Heart right ventricle (tissue), 16 donors: ENCODE measurements around the gene CCDC8. TPM values are rescaled to one million over a fixed set of nuclear protein-coding genes. Genes with fewer than 3 reads are reported as not detected.
A peak's percentile ranks its signal among the peaks of the same experiment; 100 is the strongest.

Experiments used
- ATAC-seq, 8 donors: fragments of 200-7000 bp; cut with Tn5 transposase; one replicate each; pipeline ENCODE4 v1.9.1; 2020; ENCODE audit warnings: mild to moderate bottlenecking in 8 of 8, moderate library complexity in 8 of 8, moderate number of reproducible peaks in 1 of 8
- DNase-seq, 2 donors: peaks; one replicate each; pipeline ENCODE4 v3.0.0-alpha.2; 2020
- H3K27ac ChIP-seq, 10 donors: fragments of 200-600 bp; sonication (generic) in 2 of 10; one replicate each; pipeline versions ENCODE4 v1.5.0 to v1.8.0; 2020 to 2022; ENCODE audit warnings: mild to moderate bottlenecking in 3 of 10
- H3K27me3 ChIP-seq, 7 donors: fragments of 200-600 bp; one replicate each; pipeline ENCODE4 v1.8.0; 2021 to 2022; ENCODE audit warnings: mild to moderate bottlenecking in 2 of 7
- H3K36me3 ChIP-seq, 9 donors: fragments of 200-600 bp; sonication (generic) in 1 of 9; one replicate each; pipeline versions ENCODE4 v1.5.0 to v1.8.0; 2020 to 2022; ENCODE audit warnings: mild to moderate bottlenecking in 2 of 9
- H3K4me1 ChIP-seq, 9 donors: fragments of 200-600 bp; sonication (generic) in 1 of 9; one replicate each; pipeline versions ENCODE4 v1.5.0 to v1.8.0; 2020 to 2022; ENCODE audit warnings: mild to moderate bottlenecking in 4 of 9
- H3K4me3 ChIP-seq, 10 donors: fragments of 200-600 bp; sonication (generic) in 2 of 10; one replicate each; pipeline versions ENCODE4 v1.5.0 to v1.8.0; 2020 to 2022; ENCODE audit warnings: mild to moderate bottlenecking in 7 of 10, moderate library complexity in 2 of 10
- H3K9me3 ChIP-seq, 11 donors: fragments of 200-600 bp in 10 of 11; sonication (generic) in 2 of 11; one replicate each; pipeline versions ENCODE4 v1.5.0 to v1.8.0; 2013 to 2022; ENCODE audit warnings: mild to moderate bottlenecking in 2 of 11, control low read depth in 1 of 11, moderate library complexity in 1 of 11
- CTCF ChIP-seq, 9 donors: fragments of 200-600 bp; sonication (generic) in 2 of 9; IDR thresholded peaks; one replicate each; pipeline versions ENCODE4 v1.5.0 to v1.8.0; 2021 to 2022; ENCODE audit warnings: antibody characterized with exemption in 9 of 9, mild to moderate bottlenecking in 5 of 9, moderate library complexity in 1 of 9
- WGBS, 2 donors: extraction: QIAGEN DNeasy Blood & Tissue Kit; methylation state at CpG; one replicate each; pipeline ENCODE4 v1.1.7; 2013; ENCODE audit warnings: inconsistent platforms in 1 of 2; 5-methylcytosine and 5-hydroxymethylcytosine counted together
- intact Hi-C, 10 donors: fragments of 100-400 bp; cut with DNase I; formaldehyde crosslinking; loops; one replicate each; pipeline versions ENCODE4 v1.11.1 to v1.14.2; 2022
- polyA plus RNA-seq, 2 donors: library from polyadenylated mRNA; stranded (reverse); fragments of 200-250 nt; gene quantifications; one replicate each; pipeline ENCODE4 v1.2.3, GENCODE V29; 2013
- total RNA-seq, 10 donors: library from RNA; stranded (reverse); fragmentation: NEBNext Ultra II Directional in 3 of 10; extraction: Animal tissue kit (Norgen Biotek cat#: 25700) in 3 of 10; gene quantifications; one replicate each; pipeline versions ENCODE4 v1.2.1 to v1.2.4, GENCODE V29; 2021 to 2023
- donor health status: Arrhythmogenic right ventricular cardiomyopathy.
- donor health status: ischemic (EF 13 %, LVEDD 7.1; RV severe dilation, severe dysfunction).
- donor health status: healthy with polysubstance abuse.
- donor health status: DM: no; HTN: yes; CAD: no.
- donor health status: DM: no; HTN: no; CAD: no.
- donor health status: ischemic (EF 25% LVEDD 6.9; RV normal size, moderate dysfunction).
- donor health status: ischemic (EF 25% LVEDD 5.7; RV mildly dilated, moderate dysfunction).
- donor health status: healthy.
- donor health status: DM: yes; HTN: yes; CAD: no.
- donor health status: Ischemic cardiomyopathy.
- donor health status: ischemic (EF 35%, LVEDD 5.7; RV mildly dilated, moderate dysfunction).
- donor health status: nonischemic (EF 11% LVEDD 7.7; RV severe dilation, severe dysfunction).
- donor health status: DM: yes; HTN: yes; CAD: no.
- donor health status: PGD.
- donor health status: ischemic (EF 29% LVEDD 5.4; RV normal size, mild dysfunction).
- donor health status: nonischemic (EF 23%, LVEDD 6.1; RV moderate dilation, normal function).

Gene CCDC8
- total and polyA plus RNA-seq, 12 donors, result 14.4 to 37.3 (median 28.1) TPM

- 87 to 92% methylated on average over 5 of the region's 5 CpGs for WGBS, 2 donors
- Histone ChIP-seq H3K4me3 (no peak overlapping the region), H3K36me3 (peaks cover 0 to 73% (median 2%) of the 10 kb centered on the region in 9 donors), H3K27me3 (no peaks in the 10 kb centered on the region), H3K9me3 (no peaks in the 10 kb centered on the region), H3K27ac (peak overlapping the region in 2 of 10 donors; percentile 7 to 21), H3K4me1 (peaks cover 2 to 41% (median 26%) of the 10 kb centered on the region in 9 donors)
- DNase-seq (no peak), ATAC-seq (no peak)
- intact Hi-C loops, result no loop called here
- TF ChIP-seq CTCF (IDR thresholded peaks at IDR 0.05), result no peak
Observed at GRCh38 chr19:46367426-46367825, 45.9 kb downstream of the CCDC8 start.

GRCh38 chr19:46366620-46367292 is 46.6 kb downstream of the CCDC8 start:
- Histone ChIP-seq H3K27ac (peak overlapping the region in 3 of 10 donors; percentile 11 to 48 (median 15)), H3K4me3 (no peak overlapping the region), H3K36me3 (peaks cover 0 to 71% (median 2%) of the 10 kb centered on the region in 9 donors), H3K27me3 (no peaks in the 10 kb centered on the region), H3K4me1 (peaks cover 2 to 35% (median 23%) of the 10 kb centered on the region in 9 donors), H3K9me3 (no peaks in the 10 kb centered on the region)
- intact Hi-C loops, result no loop called here
- no peak for DNase-seq
- ATAC-seq, result peak in 6 of 8 donors; percentile 18 to 79 (median 71)
- 63 to 64% methylated on average over 9 of the region's 9 CpGs for WGBS, 2 donors
- TF ChIP-seq CTCF (IDR thresholded peaks at IDR 0.05), result no peak

- Histone ChIP-seq H3K4me1 (peaks cover 2 to 23% (median 11%) of the 10 kb centered on the region in 9 donors), H3K9me3 (no peaks in the 10 kb centered on the region), H3K36me3 (peaks cover 0 to 70% (median 2%) of the 10 kb centered on the region in 9 donors), H3K27me3 (no peaks in the 10 kb centered on the region), H3K4me3 (no peak overlapping the region), H3K27ac (no peak overlapping the region)
- no peak for TF ChIP-seq CTCF (IDR thresholded peaks at IDR 0.05)
- intact Hi-C loops, result no loop called here
- DNase-seq (no peak), ATAC-seq (no peak)
- WGBS, 2 donors, result 87 to 88% methylated on average over 4 of the region's 4 CpGs
Observed at GRCh38 chr19:46365561-46365960, 47.8 kb downstream of the CCDC8 start.

- Histone ChIP-seq H3K9me3 (no peaks in the 10 kb centered on the region), H3K27ac (no peak overlapping the region), H3K4me1 (peaks cover 2 to 22% (median 10%) of the 10 kb centered on the region in 9 donors), H3K36me3 (peaks cover 0 to 77% (median 2%) of the 10 kb centered on the region in 9 donors), H3K27me3 (no peaks in the 10 kb centered on the region), H3K4me3 (no peak overlapping the region)
- DNase-seq, result no peak
- intact Hi-C loops, result no loop called here
- WGBS, 2 donors, result 90 to 96% methylated on average over 2 of the region's 2 CpGs
- TF ChIP-seq CTCF (IDR thresholded peaks at IDR 0.05), result no peak
- ATAC-seq, result no peak
Observed at GRCh38 chr19:46364359-46364758, 49.0 kb downstream of the CCDC8 start.
